Smooth muscle cell (in vitro differentiated cells): ENCODE data around the gene TNFRSF4. TPM values are rescaled to one million over a fixed set of nuclear protein-coding genes. Genes with fewer than 3 reads are reported as not detected.

ENCODE experiments used
- DNase-seq: peaks from one replicate; lab custom pipeline; 2025; ENCODE audit not compliant: unreplicated experiment; lab: John Stamatoyannopoulos, UW
- H2AFZ ChIP-seq: fragments of 200-600 bp; sonication (generic); 2 replicates; pipeline ENCODE4 v1.6.0; 2016; ENCODE audit warnings: antibody characterized with exemption, low read depth, mild to moderate bottlenecking
- H3F3A ChIP-seq: fragments of 200-600 bp; sonication (generic); 2 replicates; pipeline ENCODE4 v1.6.0; 2017; ENCODE audit warnings: antibody characterized with exemption, low read depth
- H3K27ac ChIP-seq: fragments of 200-600 bp; sonication (generic); 2 replicates; pipeline ENCODE4 v1.5.1; 2016; ENCODE audit warnings: low read depth, mild to moderate bottlenecking
- H3K27me3 ChIP-seq: fragments of 200-600 bp; sonication (generic); 2 replicates; pipeline ENCODE4 v1.6.1; 2016; ENCODE audit warnings: low read depth, mild to moderate bottlenecking
- H3K36me3 ChIP-seq: fragments of 200-600 bp; sonication (generic); 2 replicates; pipeline ENCODE4 v1.5.1; 2016; ENCODE audit warnings: low read depth
- H3K4me1 ChIP-seq: fragments of 200-600 bp; sonication (generic); 2 replicates; pipeline ENCODE4 v1.5.1; 2016; ENCODE audit warnings: low read depth
- H3K4me2 ChIP-seq: fragments of 200-600 bp; sonication (generic); 2 replicates; pipeline ENCODE4 v1.6.0; 2016; ENCODE audit warnings: mild to moderate bottlenecking
- H3K4me3 ChIP-seq: fragments of 200-600 bp; sonication (generic); 2 replicates; pipeline ENCODE4 v1.5.1; 2016; ENCODE audit warnings: mild to moderate bottlenecking
- H3K79me2 ChIP-seq: fragments of 200-600 bp; sonication (generic); 2 replicates; pipeline ENCODE4 v1.6.0; 2016; ENCODE audit warnings: low read depth, mild to moderate bottlenecking
- H3K9ac ChIP-seq: fragments of 200-600 bp; sonication (generic); 2 replicates; pipeline ENCODE4 v1.6.0; 2016; ENCODE audit warnings: low read depth
- H3K9me3 ChIP-seq: fragments of 200-600 bp; sonication (generic); replicated peaks from 2 replicates; pipeline ENCODE4 v1.5.1; 2016; ENCODE audit warnings: low read depth
- H4K20me1 ChIP-seq: fragments of 200-600 bp; sonication (generic); 2 replicates; pipeline ENCODE4 v1.6.0; 2016; ENCODE audit warnings: low read depth
- WGBS: methylation state at CpG from one replicate; pipeline ENCODE4 v1.1.7; 2016; ENCODE audit warnings: low lambda C conversion rate; 5-methylcytosine and 5-hydroxymethylcytosine counted together
- polyA plus RNA-seq: library from polyadenylated mRNA; unstranded; fragments of >200 nt; fragmentation: Nextera tagmentation; extraction: Ambion mirVana; gene quantifications from 2 replicates; pipeline ENCODE4 v1.2.1, GENCODE V29; 2016
- total RNA-seq: library from RNA; depleted of rRNA; stranded (reverse); fragments of >200 nt; gene quantifications from 2 replicates; pipeline ENCODE4 v1.2.3, GENCODE V29; 2014
- TF ChIP-seq, protein P1 (sequence below): fragments of 200-600 bp; sonication (generic); IDR thresholded peaks from 2 replicates; pipeline ENCODE4 v1.5.1; 2017; ENCODE audit warnings: borderline replicate concordance, mild to moderate bottlenecking, antibody characterized with exemption; ENCODE audit not compliant: insufficient read depth, poor library complexity, severe bottlenecking

Gene TNFRSF4
- total and polyA plus RNA-seq, 2 experiments from 2014 or later = not detected

DNA sequence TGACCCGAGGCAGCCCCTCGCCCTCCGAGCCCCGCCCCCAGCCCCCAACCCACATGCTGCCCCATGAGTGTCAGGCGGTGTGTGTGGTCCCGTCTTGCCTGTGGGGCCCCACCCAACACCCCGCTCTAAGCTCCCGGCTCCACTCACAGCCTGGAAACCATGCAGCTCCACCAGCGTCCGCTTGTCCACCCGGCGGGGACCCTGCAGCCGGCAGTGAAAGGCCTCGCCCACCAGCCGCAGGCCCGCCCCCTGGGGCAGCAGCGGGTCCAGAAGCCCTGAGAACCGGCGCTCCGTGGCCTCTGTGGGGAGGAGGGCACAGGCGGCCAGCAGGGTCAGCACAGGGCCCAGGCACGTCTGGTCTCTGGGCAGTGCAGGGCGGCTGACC is 29.8 kb upstream of the TNFRSF4 start:
- no peaks in the 10 kb centered on the region for H3K9me3 ChIP-seq
- no peak for DNase-seq
- WGBS = 77% methylated on average over 18 of the region's 23 CpGs
- no peak overlapping the region for H3K4me3 ChIP-seq
- H3K9ac ChIP-seq = no peak overlapping the region
- peaks cover 17% of the 10 kb centered on the region for H4K20me1 ChIP-seq
- H3F3A ChIP-seq = no peaks in the 10 kb centered on the region
- no peak overlapping the region for H3K27ac ChIP-seq
- no peaks in the 10 kb centered on the region for H3K27me3 ChIP-seq
- TF ChIP-seq, protein P1, sequence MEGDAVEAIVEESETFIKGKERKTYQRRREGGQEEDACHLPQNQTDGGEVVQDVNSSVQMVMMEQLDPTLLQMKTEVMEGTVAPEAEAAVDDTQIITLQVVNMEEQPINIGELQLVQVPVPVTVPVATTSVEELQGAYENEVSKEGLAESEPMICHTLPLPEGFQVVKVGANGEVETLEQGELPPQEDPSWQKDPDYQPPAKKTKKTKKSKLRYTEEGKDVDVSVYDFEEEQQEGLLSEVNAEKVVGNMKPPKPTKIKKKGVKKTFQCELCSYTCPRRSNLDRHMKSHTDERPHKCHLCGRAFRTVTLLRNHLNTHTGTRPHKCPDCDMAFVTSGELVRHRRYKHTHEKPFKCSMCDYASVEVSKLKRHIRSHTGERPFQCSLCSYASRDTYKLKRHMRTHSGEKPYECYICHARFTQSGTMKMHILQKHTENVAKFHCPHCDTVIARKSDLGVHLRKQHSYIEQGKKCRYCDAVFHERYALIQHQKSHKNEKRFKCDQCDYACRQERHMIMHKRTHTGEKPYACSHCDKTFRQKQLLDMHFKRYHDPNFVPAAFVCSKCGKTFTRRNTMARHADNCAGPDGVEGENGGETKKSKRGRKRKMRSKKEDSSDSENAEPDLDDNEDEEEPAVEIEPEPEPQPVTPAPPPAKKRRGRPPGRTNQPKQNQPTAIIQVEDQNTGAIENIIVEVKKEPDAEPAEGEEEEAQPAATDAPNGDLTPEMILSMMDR = no peak
- no peak overlapping the region for H2AFZ ChIP-seq
- H3K36me3 ChIP-seq = no peaks in the 10 kb centered on the region
- H3K79me2 ChIP-seq = no peaks in the 10 kb centered on the region
- H3K4me1 ChIP-seq = peaks cover 9% of the 10 kb centered on the region
- H3K4me2 ChIP-seq = no peak overlapping the region

DNA sequence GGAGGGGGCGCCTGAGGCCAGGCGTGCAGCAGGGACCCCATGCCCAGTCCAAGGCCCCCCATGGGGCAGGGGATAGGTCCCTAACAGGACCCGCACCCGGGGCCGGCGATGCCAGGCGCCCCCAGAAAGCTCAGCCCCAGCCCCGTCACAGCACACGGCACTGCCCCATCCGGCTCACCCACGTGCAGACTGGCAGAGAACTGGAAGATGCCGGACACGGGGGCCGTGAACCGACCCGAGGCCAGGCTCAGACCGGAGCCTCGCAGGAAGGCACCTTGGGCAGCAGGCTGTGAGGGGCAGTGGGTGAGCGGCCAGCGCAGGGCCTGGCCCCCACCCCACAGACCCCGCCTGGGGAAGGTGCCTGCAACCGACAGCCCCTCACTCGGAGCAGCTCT is 29.3 kb upstream of the TNFRSF4 start:
- no peak overlapping the region for H2AFZ ChIP-seq
- no peak for DNase-seq
- H3K9ac ChIP-seq = no peak overlapping the region
- TF ChIP-seq, protein P1 = no peak
- H3K27ac ChIP-seq = no peak overlapping the region
- H3F3A ChIP-seq = no peaks in the 10 kb centered on the region
- H3K4me3 ChIP-seq = no peak overlapping the region
- H3K4me1 ChIP-seq = peaks cover 9% of the 10 kb centered on the region
- H4K20me1 ChIP-seq = peaks cover 17% of the 10 kb centered on the region
- 98% methylated on average over 16 of the region's 23 CpGs for WGBS
- H3K4me2 ChIP-seq = no peak overlapping the region
- H3K27me3 ChIP-seq = no peaks in the 10 kb centered on the region
- H3K79me2 ChIP-seq = no peaks in the 10 kb centered on the region
- H3K36me3 ChIP-seq = no peaks in the 10 kb centered on the region
- H3K9me3 ChIP-seq = no peaks in the 10 kb centered on the region

DNA sequence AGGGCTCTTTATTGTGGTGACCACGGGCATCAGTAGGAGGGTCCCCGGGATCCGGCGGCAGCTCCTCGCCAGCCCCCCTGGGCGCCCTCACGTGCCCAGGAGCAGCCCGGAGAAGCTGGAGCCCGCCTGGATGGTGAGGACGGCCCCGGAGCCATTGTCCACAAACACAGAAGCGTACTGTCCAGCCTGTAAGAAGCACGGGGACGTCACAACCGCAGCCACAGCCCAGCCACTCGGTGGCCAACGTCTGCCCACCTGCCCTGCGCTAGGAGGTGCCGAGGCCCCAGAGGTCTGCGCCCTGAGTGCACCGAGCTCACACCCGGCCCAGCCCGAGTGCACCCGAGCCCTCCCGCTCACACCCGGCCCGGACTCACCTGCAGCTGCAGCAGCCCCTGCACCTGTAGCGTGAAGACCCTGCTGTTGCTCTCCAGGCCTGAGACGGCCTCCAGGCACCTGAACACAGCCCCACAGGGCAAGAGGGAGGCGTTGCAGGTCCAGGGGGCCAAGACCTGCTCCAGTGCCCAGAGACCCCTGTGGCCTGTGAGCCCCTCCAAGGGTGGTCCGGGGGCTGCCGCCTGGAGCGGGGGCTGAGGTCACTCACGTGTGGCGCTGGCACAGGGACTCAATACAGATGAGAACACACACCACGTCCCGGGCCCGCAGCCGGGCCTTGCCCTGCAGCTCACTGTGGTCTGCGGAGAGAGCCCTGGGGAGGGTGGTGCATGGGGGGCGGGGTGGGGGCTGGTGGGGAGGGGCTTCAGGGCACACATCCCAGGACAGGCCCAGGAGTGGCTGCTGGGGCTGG is 28.7 kb upstream of the TNFRSF4 start:
- WGBS = 92% methylated on average over 41 of the region's 41 CpGs
- Histone ChIP-seq H3K27ac (no peak overlapping the region), H3K79me2 (no peaks in the 10 kb centered on the region), H3F3A (no peaks in the 10 kb centered on the region), H3K9ac (no peak overlapping the region), H3K27me3 (no peaks in the 10 kb centered on the region), H3K4me1 (peaks cover 9% of the 10 kb centered on the region), H2AFZ (no peak overlapping the region), H4K20me1 (peaks cover 14% of the 10 kb centered on the region), H3K36me3 (no peaks in the 10 kb centered on the region), H3K4me2 (no peak overlapping the region), H3K9me3 (no peaks in the 10 kb centered on the region), H3K4me3 (no peak overlapping the region)
- DNase-seq = no peak
- TF ChIP-seq, protein P1 = no peak
